Lung (tissue), 12 donors: ENCODE results near the gene TTLL8. TPM values are rescaled to one million over a fixed set of nuclear protein-coding genes. Genes with fewer than 3 reads are reported as not detected.

ENCODE experiments used
- ATAC-seq: fragments of 200-7000 bp; cut with Tn5 transposase; one replicate; pipeline ENCODE4 v1.9.1; 2020; ENCODE audit warnings: moderate number of reproducible peaks; ENCODE audit not compliant: insufficient read depth, low FRiP score
- DNase-seq, 3 donors: peaks; one replicate each; pipeline ENCODE4 v3.0.0-alpha.2; 2013 to 2017
- H3K27ac ChIP-seq, 2 donors: one replicate each; pipeline ENCODE4 v1.5.1; 2013; ENCODE audit warnings: mild to moderate bottlenecking in 2 of 2, moderate library complexity in 2 of 2, control low read depth in 1 of 2, inconsistent platforms in 1 of 2, low read depth in 1 of 2, low read length in 1 of 2
- H3K27me3 ChIP-seq, 3 donors: one replicate each; pipeline ENCODE4 v1.5.1; 2013; ENCODE audit warnings: low read length in 2 of 3; ENCODE audit not compliant: control insufficient read depth in 3 of 3, insufficient read depth in 3 of 3
- H3K36me3 ChIP-seq, 4 donors: one replicate each; pipeline ENCODE4 v1.5.1; 2013; ENCODE audit warnings: low read length in 4 of 4, mild to moderate bottlenecking in 1 of 4, moderate library complexity in 1 of 4; ENCODE audit not compliant: control insufficient read depth in 4 of 4, insufficient read depth in 4 of 4
- H3K4me1 ChIP-seq, 5 donors: one replicate each; pipeline ENCODE4 v1.5.1; 2013; ENCODE audit warnings: low read length in 5 of 5, mild to moderate bottlenecking in 2 of 5, moderate library complexity in 1 of 5; ENCODE audit not compliant: control insufficient read depth in 5 of 5, insufficient read depth in 5 of 5
- H3K4me3 ChIP-seq: one replicate; pipeline ENCODE4 v1.5.1; 2013; ENCODE audit warnings: mild to moderate bottlenecking, control low read depth, moderate library complexity
- H3K9ac ChIP-seq, 2 donors: one replicate each; pipeline ENCODE4 v1.5.1; 2013; ENCODE audit warnings: low read length in 2 of 2, control low read depth in 1 of 2; ENCODE audit not compliant: insufficient read depth in 1 of 2
- H3K9me3 ChIP-seq, 4 donors: one replicate each; pipeline ENCODE4 v1.5.1; 2013; ENCODE audit warnings: low read length in 3 of 4, mild to moderate bottlenecking in 1 of 4, moderate library complexity in 1 of 4; ENCODE audit not compliant: control insufficient read depth in 4 of 4, insufficient read depth in 3 of 4
- WGBS, 2 donors: extraction: QIAGEN DNeasy Blood & Tissue Kit; methylation state at CpG; one replicate each; pipeline ENCODE4 v1.1.7; 2013; 5-methylcytosine and 5-hydroxymethylcytosine counted together
- polyA plus RNA-seq, 2 donors: library from polyadenylated mRNA; stranded (reverse); fragments of 200-250 nt; gene quantifications; one replicate each; pipeline ENCODE4 v1.2.1, GENCODE V29; 2013
- total RNA-seq, 2 donors: library from RNA; depleted of rRNA in 1 of 2; stranded (reverse); fragments of >200 nt in 1 of 2; gene quantifications; one replicate each; pipeline ENCODE4 v1.2.1, GENCODE V29; 2014 to 2021
- TF ChIP-seq, protein P1 (sequence below): IDR thresholded peaks from 2 replicates; pipeline ENCODE4 v1.5.1; 2012; ENCODE audit warnings: mild to moderate bottlenecking; ENCODE audit errors: control extremely low read depth, extremely low read depth
- donor health status: control.
- donor health status: control.
- donor health status: Bipolar disorder and iron deficiency.
- donor health status: healthy.
- donor health status: DM: yes; HTN: yes; CAD: no.

Gene TTLL8
- total and polyA plus RNA-seq, 4 donors, result not detected

DNA sequence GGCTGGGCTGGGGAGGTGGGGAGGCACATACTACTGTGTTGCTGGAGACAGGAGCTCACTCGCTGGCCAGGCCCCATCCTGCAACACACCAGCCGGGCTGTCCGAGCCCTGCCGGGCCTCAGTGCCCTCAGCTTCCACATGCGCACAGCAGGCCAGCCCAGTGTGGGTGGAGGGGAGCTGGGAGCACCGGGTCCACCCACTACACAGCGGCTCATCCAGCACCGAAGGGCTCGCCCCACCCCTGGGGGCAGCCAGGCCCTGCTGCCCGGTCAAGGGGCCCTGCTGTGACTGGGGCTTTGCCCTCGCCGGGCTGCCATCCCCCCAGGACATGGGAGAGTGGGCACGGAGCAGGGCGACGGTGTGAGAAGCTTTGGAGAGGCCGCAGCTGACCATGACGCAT is 9.3 kb downstream of the TTLL8 start:
- no peaks in the 10 kb centered on the region for H3K36me3 ChIP-seq
- H3K27ac ChIP-seq, result no peak overlapping the region
- H3K4me1 ChIP-seq, result no peaks in the 10 kb centered on the region
- TF ChIP-seq, protein P1, sequence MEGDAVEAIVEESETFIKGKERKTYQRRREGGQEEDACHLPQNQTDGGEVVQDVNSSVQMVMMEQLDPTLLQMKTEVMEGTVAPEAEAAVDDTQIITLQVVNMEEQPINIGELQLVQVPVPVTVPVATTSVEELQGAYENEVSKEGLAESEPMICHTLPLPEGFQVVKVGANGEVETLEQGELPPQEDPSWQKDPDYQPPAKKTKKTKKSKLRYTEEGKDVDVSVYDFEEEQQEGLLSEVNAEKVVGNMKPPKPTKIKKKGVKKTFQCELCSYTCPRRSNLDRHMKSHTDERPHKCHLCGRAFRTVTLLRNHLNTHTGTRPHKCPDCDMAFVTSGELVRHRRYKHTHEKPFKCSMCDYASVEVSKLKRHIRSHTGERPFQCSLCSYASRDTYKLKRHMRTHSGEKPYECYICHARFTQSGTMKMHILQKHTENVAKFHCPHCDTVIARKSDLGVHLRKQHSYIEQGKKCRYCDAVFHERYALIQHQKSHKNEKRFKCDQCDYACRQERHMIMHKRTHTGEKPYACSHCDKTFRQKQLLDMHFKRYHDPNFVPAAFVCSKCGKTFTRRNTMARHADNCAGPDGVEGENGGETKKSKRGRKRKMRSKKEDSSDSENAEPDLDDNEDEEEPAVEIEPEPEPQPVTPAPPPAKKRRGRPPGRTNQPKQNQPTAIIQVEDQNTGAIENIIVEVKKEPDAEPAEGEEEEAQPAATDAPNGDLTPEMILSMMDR, result no peak
- H3K9ac ChIP-seq, result no peak overlapping the region
- H3K9me3 ChIP-seq, result peaks cover 0 to 5% (median 0%) of the 10 kb centered on the region in 4 donors
- 89 to 92% methylated on average over 17 of the region's 17 CpGs for WGBS, 2 donors
- H3K27me3 ChIP-seq, result peaks cover 0 to 8% (median 0%) of the 10 kb centered on the region in 3 donors
- no peak overlapping the region for H3K4me3 ChIP-seq
- ATAC-seq (no peak), DNase-seq (no peak)

DNA sequence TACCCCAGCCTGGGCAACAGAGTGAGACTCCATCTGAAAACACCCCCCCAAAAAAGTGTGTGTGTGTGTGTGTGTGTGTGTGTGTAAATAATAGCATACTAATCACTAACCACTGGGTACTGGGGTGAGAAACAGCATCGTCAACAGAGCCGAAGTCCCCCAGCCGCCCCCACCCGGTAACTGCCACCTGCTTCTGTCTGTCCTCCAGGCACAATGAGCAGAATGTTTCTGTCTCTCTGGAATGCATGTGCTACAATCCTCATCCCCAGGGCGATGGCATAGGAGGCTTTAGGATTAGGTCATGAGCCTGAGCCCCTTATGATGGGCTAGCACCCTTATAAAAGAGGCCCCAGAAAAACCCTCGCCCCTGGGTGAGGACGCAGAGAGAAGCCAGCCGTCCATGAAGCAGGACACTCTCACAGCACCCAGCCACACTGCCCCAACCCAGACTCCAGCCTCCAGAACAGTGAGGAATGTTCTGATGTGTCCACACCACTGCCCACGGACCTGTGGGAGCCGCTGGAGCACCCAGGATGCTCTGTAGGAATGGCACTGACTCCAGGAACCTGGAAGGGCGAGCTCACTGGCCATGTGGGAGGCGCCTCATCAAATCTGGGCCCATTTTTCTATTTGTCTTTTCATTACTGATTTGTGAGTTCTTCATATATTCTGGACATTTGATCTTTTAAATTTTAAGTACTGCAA is 9.9 kb downstream of the TTLL8 start:
- Histone ChIP-seq H3K27me3 (peaks cover 0 to 8% (median 3%) of the 10 kb centered on the region in 3 donors), H3K9ac (no peak overlapping the region), H3K4me3 (no peak overlapping the region), H3K36me3 (no peaks in the 10 kb centered on the region), H3K4me1 (no peaks in the 10 kb centered on the region), H3K9me3 (peaks cover 0 to 1% (median 0%) of the 10 kb centered on the region in 4 donors), H3K27ac (no peak overlapping the region)
- DNase-seq, result no peak
- TF ChIP-seq, protein P1, result no peak
- no peak for ATAC-seq
- 85 to 94% methylated on average over 12 of the region's 12 CpGs for WGBS, 2 donors

DNA sequence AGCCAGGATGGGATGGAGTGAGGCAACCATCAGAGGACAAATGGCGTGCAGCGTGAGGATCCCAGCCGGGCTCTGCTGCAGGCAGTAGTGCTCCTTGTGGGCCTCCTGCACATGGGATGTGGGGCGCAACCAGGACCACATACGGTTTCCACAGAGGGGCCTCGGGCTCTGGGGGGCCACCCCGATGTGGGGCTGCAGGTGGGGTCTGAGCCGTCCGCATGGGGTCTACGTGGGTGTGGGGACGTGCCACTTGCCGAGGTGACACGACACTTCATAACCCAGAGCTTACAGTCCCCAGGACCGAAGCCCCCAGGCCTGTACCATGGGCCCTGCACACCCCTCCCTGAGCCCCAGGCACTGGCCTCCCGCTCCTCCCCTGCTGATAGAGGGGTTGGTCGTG is 10.8 kb downstream of the TTLL8 start:
- no peak for ATAC-seq
- H3K4me3 ChIP-seq, result no peak overlapping the region
- H3K4me1 ChIP-seq, result no peaks in the 10 kb centered on the region
- 91 to 96% methylated on average over 16 of the region's 16 CpGs for WGBS, 2 donors
- no peak for DNase-seq
- H3K9ac ChIP-seq, result no peak overlapping the region
- TF ChIP-seq, protein P1, result no peak
- H3K9me3 ChIP-seq, result no peaks in the 10 kb centered on the region
- no peak overlapping the region for H3K27ac ChIP-seq
- H3K36me3 ChIP-seq, result no peaks in the 10 kb centered on the region
- peaks cover 7 to 8% (median 8%) of the 10 kb centered on the region in 3 donors for H3K27me3 ChIP-seq
